Epithelial cell of proximal tubule (primary cell): Measurements from ENCODE around the gene MYMK. TPM values are rescaled to one million over a fixed set of nuclear protein-coding genes. Genes with fewer than 3 reads are reported as not detected.

Experiments
- DNase-seq: peaks from one replicate; pipeline ENCODE4 v3.0.0-alpha.2; 2011; ENCODE audit warnings: low read depth
- H3K4me3 ChIP-seq: 2 replicates; pipeline ENCODE4 v1.5.1; 2011; ENCODE audit warnings: low read depth, mild to moderate bottlenecking, low read length
- total RNA-seq: library from RNA; depleted of rRNA; stranded (reverse); fragments of >200 nt; gene quantifications from 2 replicates; pipeline ENCODE4 v1.2.3, GENCODE V29; 2015
- TF ChIP-seq, protein P1 (sequence below): conservative IDR thresholded peaks from 2 replicates; pipeline ENCODE4 v1.5.1; 2012; ENCODE audit warnings: low read depth, mild to moderate bottlenecking, low read length

MYMK gene, protein sequence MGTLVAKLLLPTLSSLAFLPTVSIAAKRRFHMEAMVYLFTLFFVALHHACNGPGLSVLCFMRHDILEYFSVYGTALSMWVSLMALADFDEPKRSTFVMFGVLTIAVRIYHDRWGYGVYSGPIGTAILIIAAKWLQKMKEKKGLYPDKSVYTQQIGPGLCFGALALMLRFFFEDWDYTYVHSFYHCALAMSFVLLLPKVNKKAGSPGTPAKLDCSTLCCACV
- not detected in 2 replicates for total RNA-seq

DNA sequence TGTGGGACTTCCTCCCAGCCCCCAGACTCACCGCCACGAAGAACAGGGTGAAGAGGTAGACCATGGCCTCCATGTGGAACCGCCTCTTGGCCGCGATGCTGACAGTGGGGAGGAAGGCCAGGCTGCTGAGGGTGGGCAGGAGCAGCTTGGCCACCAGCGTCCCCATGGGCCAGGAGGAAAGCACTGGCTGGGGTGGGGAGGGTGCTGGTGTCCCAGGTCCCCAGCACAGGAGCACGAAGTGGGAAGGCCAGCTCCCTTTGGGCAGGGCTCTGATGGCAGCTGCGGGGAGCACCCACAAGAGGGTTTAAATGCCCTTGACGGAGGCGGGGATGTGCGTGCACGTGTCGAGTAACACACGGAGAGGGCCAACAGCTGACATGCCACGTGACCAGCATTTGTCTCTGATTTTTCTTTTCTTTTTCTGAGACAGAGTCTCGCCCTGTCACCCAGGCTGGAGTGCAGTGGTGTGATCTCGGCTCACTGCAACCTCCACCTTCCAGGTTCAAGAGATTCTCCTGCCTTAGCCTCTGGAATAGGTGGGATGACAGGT, at the start of gene MYMK:
MYMK (minus strand) TSS at position 281 of the 550 bp plus-strand sequence; CDS start at position 166, 115 bp downstream.
- no peak for DNase-seq
- TF ChIP-seq, protein P1, sequence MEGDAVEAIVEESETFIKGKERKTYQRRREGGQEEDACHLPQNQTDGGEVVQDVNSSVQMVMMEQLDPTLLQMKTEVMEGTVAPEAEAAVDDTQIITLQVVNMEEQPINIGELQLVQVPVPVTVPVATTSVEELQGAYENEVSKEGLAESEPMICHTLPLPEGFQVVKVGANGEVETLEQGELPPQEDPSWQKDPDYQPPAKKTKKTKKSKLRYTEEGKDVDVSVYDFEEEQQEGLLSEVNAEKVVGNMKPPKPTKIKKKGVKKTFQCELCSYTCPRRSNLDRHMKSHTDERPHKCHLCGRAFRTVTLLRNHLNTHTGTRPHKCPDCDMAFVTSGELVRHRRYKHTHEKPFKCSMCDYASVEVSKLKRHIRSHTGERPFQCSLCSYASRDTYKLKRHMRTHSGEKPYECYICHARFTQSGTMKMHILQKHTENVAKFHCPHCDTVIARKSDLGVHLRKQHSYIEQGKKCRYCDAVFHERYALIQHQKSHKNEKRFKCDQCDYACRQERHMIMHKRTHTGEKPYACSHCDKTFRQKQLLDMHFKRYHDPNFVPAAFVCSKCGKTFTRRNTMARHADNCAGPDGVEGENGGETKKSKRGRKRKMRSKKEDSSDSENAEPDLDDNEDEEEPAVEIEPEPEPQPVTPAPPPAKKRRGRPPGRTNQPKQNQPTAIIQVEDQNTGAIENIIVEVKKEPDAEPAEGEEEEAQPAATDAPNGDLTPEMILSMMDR = no peak
- no peak within 1 kb of the TSS for H3K4me3 ChIP-seq

DNA sequence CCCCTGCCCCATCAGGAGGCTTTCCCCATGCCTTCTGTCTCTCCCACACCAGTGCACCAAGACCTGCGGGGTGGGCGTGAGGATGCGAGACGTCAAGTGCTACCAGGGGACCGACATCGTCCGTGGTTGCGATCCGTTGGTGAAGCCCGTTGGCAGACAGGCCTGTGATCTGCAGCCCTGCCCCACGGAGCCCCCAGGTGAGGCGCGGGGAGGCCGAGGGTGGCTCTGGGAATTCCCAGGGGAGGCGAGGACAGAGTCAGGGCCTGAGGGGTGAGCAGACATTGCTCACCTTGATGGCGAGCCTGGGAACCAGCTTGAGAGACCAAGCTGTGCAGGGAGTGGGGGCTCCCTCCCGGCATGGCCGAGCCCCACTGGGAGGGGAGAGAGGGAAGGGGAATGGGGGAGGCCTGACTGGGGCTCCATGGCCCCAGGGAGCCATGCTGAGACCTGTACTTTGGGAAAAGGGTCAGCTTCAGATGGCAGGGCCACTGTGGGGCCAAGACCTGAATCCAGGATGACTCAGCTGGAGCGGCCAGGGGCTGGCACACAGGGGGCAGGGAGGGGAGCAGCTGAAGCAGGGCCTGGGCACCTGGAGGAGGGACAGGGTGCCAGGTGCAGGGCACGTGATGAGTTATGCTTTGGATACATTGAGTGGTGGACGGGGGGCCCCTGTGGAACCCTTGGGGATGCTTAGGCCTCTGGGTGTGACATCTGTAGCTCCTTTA, 49.2 kb upstream of the MYMK start:
- DNase-seq = no peak
- TF ChIP-seq, protein P1 = no peak
- H3K4me3 ChIP-seq = no peak overlapping the region

DNA sequence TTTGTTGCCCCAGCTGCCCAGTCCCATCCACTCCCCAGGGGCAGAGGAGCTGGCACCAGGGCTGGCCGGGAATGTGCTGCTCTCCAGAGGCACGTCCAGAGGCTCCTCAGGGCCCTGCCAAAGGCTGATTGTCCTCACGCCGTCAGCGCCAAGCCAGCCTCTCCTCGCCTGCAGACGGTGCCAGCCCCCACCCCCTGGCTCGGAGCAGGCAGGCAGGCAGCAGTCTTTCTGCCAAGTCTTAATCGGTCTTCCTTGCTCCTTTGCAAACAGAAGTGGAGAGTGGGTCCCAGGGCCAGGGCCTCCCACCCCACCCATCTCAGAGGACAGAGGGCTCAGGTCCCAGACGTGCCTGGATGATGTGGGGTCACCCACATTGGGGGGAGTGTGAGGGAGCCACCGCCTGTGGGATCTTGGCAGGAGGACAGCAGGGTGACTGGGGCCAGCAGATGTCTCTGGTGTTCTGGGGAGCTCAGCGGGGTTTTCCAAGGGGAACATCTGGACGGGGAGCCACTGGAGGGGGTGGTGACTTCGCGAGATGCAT, 48.1 kb upstream of the MYMK start:
- TF ChIP-seq, protein P1 = no peak
- DNase-seq = no peak
- no peak overlapping the region for H3K4me3 ChIP-seq

DNA sequence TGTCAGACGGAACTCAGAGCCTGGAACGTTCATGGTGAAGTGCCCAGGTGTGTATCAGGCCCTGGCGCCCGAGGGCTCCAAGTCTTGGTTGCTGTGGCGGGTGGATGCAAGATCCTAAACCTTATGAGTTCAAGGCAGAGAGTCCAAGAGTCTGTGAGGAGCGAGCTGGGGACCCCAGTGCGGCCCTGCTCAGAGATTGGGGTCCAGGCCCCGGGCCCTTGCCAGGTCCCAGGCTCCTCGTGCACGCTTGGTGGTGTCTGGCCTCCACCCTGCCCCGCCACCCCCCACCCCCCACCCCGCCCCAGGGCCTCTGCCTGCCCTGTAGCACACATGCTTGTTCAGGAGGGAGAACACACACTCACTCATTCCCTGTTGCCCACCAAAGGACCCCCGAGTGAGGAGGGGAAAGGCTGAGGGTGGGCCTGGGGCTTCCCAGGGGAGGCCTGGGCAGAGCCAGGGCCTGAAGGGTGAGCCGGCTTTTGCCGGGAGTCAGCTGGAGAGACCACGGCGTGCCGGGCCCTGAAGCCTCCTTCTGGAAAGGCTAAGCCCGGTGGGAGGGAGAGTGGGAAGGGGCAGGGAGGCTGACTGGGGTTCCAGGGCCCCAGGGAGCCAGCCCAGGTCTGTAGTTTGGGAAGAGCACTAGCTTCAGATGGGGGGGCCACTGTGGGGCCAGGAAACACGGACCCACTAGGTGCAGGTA, 47.3 kb upstream of the MYMK start:
- no peak for DNase-seq
- H3K4me3 ChIP-seq = no peak overlapping the region
- TF ChIP-seq, protein P1 = no peak

DNA sequence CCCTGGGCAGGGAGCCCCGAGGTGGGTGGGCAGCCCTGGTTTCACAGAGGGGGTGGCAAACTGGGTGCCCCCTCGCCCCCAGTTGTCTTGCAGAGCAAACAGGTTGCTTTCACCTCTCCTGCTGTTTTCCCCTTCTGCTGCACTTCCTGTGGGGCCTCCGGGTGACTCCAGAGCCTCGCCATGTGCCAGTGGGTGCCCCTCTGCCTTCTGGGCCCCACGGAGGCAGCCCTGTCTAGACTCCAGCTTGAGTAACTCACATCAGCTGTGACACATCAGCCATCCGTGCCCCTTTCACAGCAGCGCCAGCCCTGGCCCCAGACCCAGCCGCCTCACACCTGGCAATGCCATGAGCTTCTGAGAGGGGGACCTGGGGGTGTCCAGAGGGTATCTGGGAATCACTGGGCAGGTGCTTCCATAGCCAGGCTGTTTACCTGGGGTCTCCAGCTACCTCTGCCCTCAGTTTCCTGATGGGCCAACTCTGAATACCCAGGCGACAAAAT, 46.7 kb upstream of the MYMK start:
- no peak for DNase-seq
- no peak overlapping the region for H3K4me3 ChIP-seq
- TF ChIP-seq, protein P1 = no peak

DNA sequence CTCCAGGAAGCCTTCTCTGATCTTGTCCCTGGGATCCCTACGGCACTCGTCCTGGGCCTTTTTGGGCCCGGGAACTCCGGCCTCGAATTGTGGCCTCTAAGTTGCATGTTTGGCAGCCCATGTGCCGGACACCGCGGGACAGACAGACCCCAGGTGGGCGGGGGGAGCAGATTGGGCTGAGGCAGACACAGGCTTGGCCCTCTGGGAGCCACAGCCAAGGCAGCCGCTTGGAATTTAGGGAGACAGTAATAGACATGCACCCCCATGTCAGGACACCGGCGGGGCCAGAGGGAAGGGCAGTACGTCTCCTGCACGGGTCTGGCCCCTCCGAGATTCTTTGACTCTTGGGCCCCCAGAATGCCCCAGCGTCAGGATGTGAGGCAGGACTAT, 45.9 kb upstream of the MYMK start:
- DNase-seq = no peak
- TF ChIP-seq, protein P1 = no peak
- H3K4me3 ChIP-seq = no peak overlapping the region
